ENCODE results near the gene MAGI3. TPM values are rescaled to one million over a fixed set of nuclear protein-coding genes. Genes with fewer than 3 reads are reported as not detected.

Gene MAGI3
- total RNA-seq, 4 donors from 2014 or later, result 2.8 to 4.1 (median 4.0) TPM

GRCh38 chr1:113663165-113663951 lies 273.0 kb downstream of the MAGI3 start:
- no peak for DNase-seq
- no peak overlapping the region for H3K4me3 ChIP-seq
- in situ Hi-C loops (cut with MboI; ENCODE audit: low sequenced_read_pairs in 4 of 4), result loop anchor here in 1 of 4 donors (10.0 kb wide), 1 partner anchor 519 kb away; no protein-coding TSS in a partner anchor
- no peaks in the 10 kb centered on the region for H3K9me3 ChIP-seq
- H3K4me1 ChIP-seq, result peaks cover 0 to under 1% of the 10 kb centered on the region in 2 donors
- H3K36me3 ChIP-seq, result no peaks in the 10 kb centered on the region
- no peaks in the 10 kb centered on the region for H3K27me3 ChIP-seq
- no peak for ATAC-seq
- H3K27ac ChIP-seq, result no peak overlapping the region
- intact Hi-C loops (cut with DNase I; ENCODE audit: low total_unique reads), result no loop called here
- TF ChIP-seq POLR2A (IDR thresholded peaks at IDR 0.05) (no peak), CTCF (IDR thresholded peaks at IDR 0.05 in 4 of 5, conservative IDR thresholded peaks at IDR 0.05 in 1 of 5) (no peak)

GRCh38 chr1:113665071-113665470 lies 274.8 kb downstream of the MAGI3 start:
- TF ChIP-seq POLR2A (IDR thresholded peaks at IDR 0.05), result no peak
- no peak for TF ChIP-seq CTCF (IDR thresholded peaks at IDR 0.05 in 4 of 5, conservative IDR thresholded peaks at IDR 0.05 in 1 of 5)

GRCh38 chr1:113666126-113666525 lies 275.8 kb downstream of the MAGI3 start:
- TF ChIP-seq CTCF (IDR thresholded peaks at IDR 0.05 in 4 of 5, conservative IDR thresholded peaks at IDR 0.05 in 1 of 5) (no peak), POLR2A (IDR thresholded peaks at IDR 0.05) (no peak)
- intact Hi-C loops (cut with DNase I; ENCODE audit: low total_unique reads) (no loop called here), in situ Hi-C loops (cut with MboI; ENCODE audit: low sequenced_read_pairs in 4 of 4) (loop anchor here in 1 of 4 donors (10.0 kb wide), 1 partner anchor 521 kb away; no protein-coding TSS in a partner anchor)
- H3K27ac ChIP-seq, result no peak overlapping the region
- H3K9me3 ChIP-seq, result no peaks in the 10 kb centered on the region
- no peaks in the 10 kb centered on the region for H3K4me1 ChIP-seq
- ATAC-seq (no peak), DNase-seq (no peak)
- H3K4me3 ChIP-seq, result no peak overlapping the region
- H3K36me3 ChIP-seq, result no peaks in the 10 kb centered on the region
- no peaks in the 10 kb centered on the region for H3K27me3 ChIP-seq

More at GRCh38 chr1:113665071-113665470, 274.8 kb downstream of the MAGI3 start:
- Histone ChIP-seq H3K27ac (no peak overlapping the region), H3K4me3 (no peak overlapping the region), H3K36me3 (no peaks in the 10 kb centered on the region), H3K4me1 (no peaks in the 10 kb centered on the region), H3K9me3 (no peaks in the 10 kb centered on the region), H3K27me3 (no peaks in the 10 kb centered on the region)
- DNase-seq (no peak), ATAC-seq (no peak)
- intact Hi-C loops (cut with DNase I; ENCODE audit: low total_unique reads), result no loop called here
- in situ Hi-C loops (cut with MboI; ENCODE audit: low sequenced_read_pairs in 4 of 4), result loop anchor here in 1 of 4 donors (10.0 kb wide), 1 partner anchor 520 kb away; no protein-coding TSS in a partner anchor

GRCh38 chr1:113669988-113670387 lies 279.7 kb downstream of the MAGI3 start:
- intact Hi-C loops (cut with DNase I; ENCODE audit: low total_unique reads) (no loop called here), in situ Hi-C loops (cut with MboI; ENCODE audit: low sequenced_read_pairs in 4 of 4) (loop anchor here in 2 of 4 donors (10.0 kb wide), 1 partner anchor 525 kb away; no protein-coding TSS in a partner anchor)
- no peak for ATAC-seq
- TF ChIP-seq CTCF (IDR thresholded peaks at IDR 0.05 in 4 of 5, conservative IDR thresholded peaks at IDR 0.05 in 1 of 5), result no peak
- no peak for TF ChIP-seq POLR2A (IDR thresholded peaks at IDR 0.05)
- no peaks in the 10 kb centered on the region for H3K36me3 ChIP-seq
- no peaks in the 10 kb centered on the region for H3K4me1 ChIP-seq
- no peaks in the 10 kb centered on the region for H3K9me3 ChIP-seq
- H3K27ac ChIP-seq, result no peak overlapping the region
- no peak overlapping the region for H3K4me3 ChIP-seq
- DNase-seq, result no peak
- no peaks in the 10 kb centered on the region for H3K27me3 ChIP-seq
